Activated CD4-positive, alpha-beta T cell treated with anti-CD3 and anti-CD28 coated beads, Interleukin-2, amount 50 U/mL, for 1 hour (primary cell): ENCODE results near the gene GPR158.

Source experiments
- DNase-seq: peaks from one replicate; pipeline ENCODE4 v3.0.0-alpha.2; 2020

GPR158 gene

GRCh38 chr10:25615926-25616325 is 441.1 kb downstream of the GPR158 start:
- no peak for DNase-seq

DNA sequence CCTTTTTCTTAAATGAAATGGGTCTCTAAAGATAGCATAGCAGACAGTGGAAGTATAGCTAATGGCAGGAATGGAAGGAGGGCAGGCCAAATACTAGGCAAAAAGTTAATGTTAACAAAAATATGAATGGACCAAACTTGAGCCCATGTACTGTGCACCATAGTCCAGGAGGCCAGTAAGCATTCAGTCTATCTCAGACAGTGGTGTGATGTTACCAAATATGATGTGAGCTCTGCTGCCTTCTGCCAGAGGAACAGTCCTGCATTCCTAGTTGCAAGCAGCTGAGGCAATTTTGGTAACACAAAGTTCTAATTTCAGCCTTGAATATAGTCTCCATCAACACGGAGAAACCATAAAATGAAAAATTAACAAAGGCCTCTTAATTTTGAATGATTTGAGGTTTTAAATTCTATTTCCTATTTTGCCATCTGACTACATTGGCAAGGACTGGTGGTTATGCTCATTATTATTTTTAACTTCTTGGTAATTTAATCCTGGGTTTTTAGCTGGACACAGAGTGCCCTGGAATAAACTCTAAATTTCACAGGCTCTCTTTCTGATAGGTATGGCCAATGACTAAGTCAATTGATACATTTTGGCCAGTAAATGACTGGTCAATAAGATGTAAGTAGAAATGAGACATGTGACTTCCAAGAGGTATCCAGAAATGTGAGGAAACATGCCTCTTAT is 442.2 kb downstream of the GPR158 start:
- no peak for DNase-seq

- DNase-seq: no peak
These were observed 452.8 kb downstream of the GPR158 start for GRCh38 chr10:25627606-25628005.

DNA sequence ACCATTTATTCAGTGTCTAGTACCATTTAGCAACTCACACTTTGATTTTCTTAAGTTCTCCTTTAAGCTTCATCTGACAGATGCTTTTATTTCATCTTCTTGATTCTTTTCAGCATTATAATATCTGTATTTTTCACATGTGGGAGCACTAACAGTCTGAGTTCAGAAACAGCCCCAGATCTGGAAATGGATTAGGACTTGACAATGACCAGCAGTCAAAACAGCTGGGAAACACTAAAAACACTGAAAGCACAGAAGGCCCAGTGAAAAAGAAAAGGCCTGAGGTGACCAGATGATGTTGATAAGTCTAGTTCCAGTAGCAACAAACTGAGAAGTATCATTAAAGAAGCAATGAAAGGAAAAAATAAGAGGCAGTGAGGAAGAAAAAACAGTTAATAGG is 454.5 kb downstream of the GPR158 start:
- DNase-seq: no peak

DNA sequence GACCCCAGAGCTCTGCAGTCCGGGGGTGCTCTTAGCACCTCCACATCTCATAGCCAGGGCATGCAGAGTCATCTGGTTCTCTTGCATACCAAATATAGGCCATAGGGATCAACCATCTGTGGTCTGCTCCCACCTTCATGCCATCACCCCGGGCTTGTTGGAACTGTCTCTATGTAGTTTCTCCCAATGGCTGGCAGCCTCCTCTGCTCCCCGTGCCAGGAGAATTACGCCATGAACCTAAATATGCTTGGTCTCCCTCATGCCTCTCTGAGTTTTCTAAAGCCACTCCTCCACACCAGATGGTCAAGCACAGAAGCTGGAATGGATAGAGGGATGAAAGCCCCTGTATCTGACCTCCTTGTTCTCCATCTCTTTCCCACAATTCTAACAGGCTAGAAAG is 456.7 kb downstream of the GPR158 start:
- no peak for DNase-seq

- no peak for DNase-seq
These were observed 458.0 kb downstream of the GPR158 start for GRCh38 chr10:25632802-25633201.

DNA sequence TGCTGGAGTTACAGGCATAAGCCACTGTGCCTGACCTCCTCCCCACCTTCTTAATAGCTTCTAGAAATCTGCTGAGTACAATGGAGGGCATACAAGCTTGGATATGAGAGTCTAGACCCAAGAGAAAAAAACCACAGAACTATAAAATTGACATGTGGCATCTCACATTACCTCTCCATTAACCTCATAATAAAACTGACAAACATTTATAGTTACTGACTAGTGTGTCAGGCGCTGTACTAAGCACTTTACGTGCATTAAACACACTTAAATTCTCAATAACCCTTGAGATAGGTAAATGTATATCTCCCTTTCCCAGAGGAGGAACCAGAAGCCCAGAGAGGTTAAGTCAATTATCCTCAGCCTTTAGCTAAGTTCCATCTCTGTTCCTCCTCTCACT is 458.7 kb downstream of the GPR158 start:
- no peak for DNase-seq

DNA sequence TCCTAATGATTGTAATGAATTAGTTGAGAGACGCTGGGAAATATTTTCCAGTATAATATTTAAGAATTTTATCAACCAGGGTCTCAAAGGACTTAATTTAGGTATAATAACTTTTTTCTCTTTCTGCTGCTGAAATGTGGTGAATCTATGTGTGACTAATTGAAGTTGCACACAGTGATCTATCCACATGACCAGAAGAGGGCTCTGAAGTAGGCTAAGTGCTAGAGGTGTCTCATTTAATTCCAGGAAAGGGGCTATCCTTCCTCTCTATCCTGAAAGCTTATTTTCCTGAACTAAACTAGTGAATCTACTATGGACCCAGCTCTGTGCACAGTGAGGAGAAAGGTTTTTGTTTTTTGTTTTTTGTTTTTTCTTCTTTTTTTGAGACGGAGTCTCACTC is 464.8 kb downstream of the GPR158 start:
- DNase-seq: no peak

DNA sequence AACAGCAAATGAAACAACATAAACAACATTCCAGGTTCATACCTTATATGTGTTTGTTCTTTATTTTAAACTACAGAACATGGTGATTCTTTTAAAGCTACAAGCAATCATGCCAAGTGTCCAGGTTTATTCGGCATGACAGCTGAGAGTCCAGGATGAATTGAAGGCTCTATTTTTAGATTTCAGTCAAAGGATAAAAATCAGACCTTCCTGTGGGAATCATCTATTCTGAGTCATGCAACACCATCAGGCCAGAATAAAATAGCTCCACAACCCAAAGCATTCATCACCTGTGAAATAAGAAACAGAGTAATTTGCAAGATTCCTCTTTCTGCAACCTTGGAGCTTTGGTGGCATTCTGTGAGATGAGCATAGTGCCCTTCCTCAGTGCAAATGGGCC is 466.8 kb downstream of the GPR158 start:
- DNase-seq: no peak

GRCh38 chr10:25642721-25643120 is 467.9 kb downstream of the GPR158 start:
- DNase-seq: no peak

- DNase-seq: no peak
These were observed 471.6 kb downstream of the GPR158 start for GRCh38 chr10:25646371-25646770.

- no peak for DNase-seq
These were observed 476.7 kb downstream of the GPR158 start for GRCh38 chr10:25651534-25651933.
